Spinal cord (tissue), 10 donors: ENCODE measurements around the gene DDX39A. TPM values are rescaled to one million over a fixed set of nuclear protein-coding genes. Genes with fewer than 3 reads are reported as not detected.
"Not testable (repeated sequence)": the region's sequence is repeated elsewhere in the genome, so short reads cannot be mapped to it uniquely, and the experiment has no call there.

Source experiments
- DNase-seq, 6 donors: peaks; one replicate each; pipeline versions ENCODE4 v3.0.0 to v3.0.0-alpha.2; 2013 to 2015; ENCODE audit warnings: low spot score in 6 of 6, low read depth in 4 of 6
- H3K27ac ChIP-seq: one replicate; pipeline ENCODE4 v1.5.1; 2013; ENCODE audit warnings: low read depth, low read length, control low read depth
- H3K27me3 ChIP-seq: one replicate; pipeline ENCODE4 v1.6.1; 2013; ENCODE audit warnings: low read length; ENCODE audit not compliant: control insufficient read depth, insufficient read depth
- H3K36me3 ChIP-seq: one replicate; pipeline ENCODE4 v1.6.1; 2013; ENCODE audit warnings: low read length; ENCODE audit not compliant: control insufficient read depth, insufficient read depth
- H3K4me1 ChIP-seq: one replicate; pipeline ENCODE4 v1.6.1; 2013; ENCODE audit warnings: low read length; ENCODE audit not compliant: control insufficient read depth, insufficient read depth
- H3K4me3 ChIP-seq: one replicate; pipeline ENCODE4 v1.5.1; 2013; ENCODE audit warnings: low read depth, low read length, control low read depth
- H3K9me3 ChIP-seq: one replicate; pipeline ENCODE4 v1.6.1; 2013; ENCODE audit warnings: low read length; ENCODE audit not compliant: control insufficient read depth, insufficient read depth
- WGBS: methylation state at CpG from one replicate; pipeline ENCODE4 v1.1.5; 2013; ENCODE audit warnings: missing lambda C conversion rate; ENCODE audit not compliant: insufficient coverage; 5-methylcytosine and 5-hydroxymethylcytosine counted together
- polyA plus RNA-seq, 2 donors: library from polyadenylated mRNA; unstranded; fragments of 120-200 nt; gene quantifications; one replicate each; pipeline ENCODE4 v1.2.1, GENCODE V29; 2013; ENCODE audit not compliant: insufficient read length in 2 of 2
- total RNA-seq, 2 donors: library from RNA; depleted of rRNA in 1 of 2; stranded (reverse); fragments of 120-200 nt in 1 of 2; fragments of >200 nt in 1 of 2; gene quantifications; one replicate each; pipeline versions ENCODE4 v1.2.3 to v1.2.4, GENCODE V29; 2013 to 2014
- donor health status: healthy.

DDX39A gene
- total and polyA plus RNA-seq, 4 donors = 26.3 to 65.0 (median 56.4) TPM

GRCh38 chr19:14367016-14367415 lies 52.1 kb downstream of the DDX39A start:
- DNase-seq = no peak
- 84% methylated on average over 7 of the region's 10 CpGs for WGBS
- no peaks in the 10 kb centered on the region for H3K36me3 ChIP-seq
- H3K27ac ChIP-seq = no peak overlapping the region
- no peaks in the 10 kb centered on the region for H3K27me3 ChIP-seq
- no peak overlapping the region for H3K4me3 ChIP-seq
- no peaks in the 10 kb centered on the region for H3K9me3 ChIP-seq
- peaks cover 16% of the 10 kb centered on the region for H3K4me1 ChIP-seq

GRCh38 chr19:14366529-14366928 lies 52.6 kb downstream of the DDX39A start:
- H3K4me3 ChIP-seq = no peak overlapping the region
- peaks cover 16% of the 10 kb centered on the region for H3K4me1 ChIP-seq
- H3K27me3 ChIP-seq = no peaks in the 10 kb centered on the region
- no peaks in the 10 kb centered on the region for H3K9me3 ChIP-seq
- no peak overlapping the region for H3K27ac ChIP-seq
- no peaks in the 10 kb centered on the region for H3K36me3 ChIP-seq
- WGBS = 32% methylated on average over 3 of the region's 3 CpGs
- peak in 3 of 6 donors; percentile 31 to 86 (median 75) for DNase-seq

DNA sequence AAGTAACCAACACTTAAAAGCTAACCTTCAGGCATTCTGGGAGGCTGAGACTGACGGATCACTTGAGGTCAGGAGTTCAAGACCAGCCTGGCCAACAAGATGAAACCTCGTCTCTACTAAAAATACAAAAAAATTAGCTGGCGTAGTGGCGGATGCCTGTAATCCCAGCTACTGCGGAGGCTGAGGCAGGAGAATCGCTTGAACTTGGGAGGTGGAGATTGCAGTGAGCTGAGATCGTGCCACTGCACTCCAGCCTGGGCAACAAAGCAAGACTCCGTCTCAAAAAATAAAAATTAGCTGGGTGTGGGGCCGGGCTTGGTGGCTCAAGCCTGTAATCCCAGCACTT lies 55.1 kb downstream of the DDX39A start:
- not testable (repeated sequence) for H3K27ac ChIP-seq, H3K27me3 ChIP-seq, DNase-seq, H3K4me1 ChIP-seq, H3K36me3 ChIP-seq, H3K9me3 ChIP-seq
- 85% methylated on average over 7 of the region's 9 CpGs for whole genome bisulfite sequencing
- H3K4me3 ChIP-seq = peak overlapping the region; percentile 29

- Histone ChIP-seq H3K36me3 (no peaks in the 10 kb centered on the region), H3K4me1 (peaks cover 10% of the 10 kb centered on the region), H3K9me3 (no peaks in the 10 kb centered on the region), H3K4me3 (peak overlapping the region; percentile 29), H3K27me3 (no peaks in the 10 kb centered on the region), H3K27ac (peak overlapping the region; percentile 47)
- DNase-seq = peak in 2 of 6 donors; percentile 30 to 50
- 12% methylated on average over 27 of the region's 35 CpGs for WGBS
Measured at GRCh38 chr19:14363183-14364097, 55.7 kb downstream of the DDX39A start.

DNA sequence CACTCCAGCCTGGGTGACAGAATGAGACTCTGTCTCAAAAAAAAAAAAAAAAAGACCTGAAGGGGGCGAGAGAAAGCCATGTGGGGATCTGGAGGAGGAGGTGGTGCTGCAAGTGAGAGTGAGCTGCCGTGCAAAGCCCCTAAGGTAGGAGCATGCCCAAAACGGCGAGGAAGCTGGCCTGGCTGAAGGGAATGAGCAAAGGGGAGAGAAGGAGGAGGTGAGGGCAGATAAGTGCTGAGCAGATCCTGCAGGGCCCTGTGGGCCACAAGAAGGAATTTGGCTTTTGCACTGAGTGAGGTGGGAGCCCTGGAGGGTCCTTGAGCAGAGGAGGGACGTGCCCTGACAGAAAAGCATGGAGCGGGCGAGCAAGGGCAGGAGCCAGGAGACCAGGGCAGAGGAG lies 57.3 kb downstream of the DDX39A start:
- Histone ChIP-seq H3K27ac (no peak overlapping the region), H3K27me3 (no peaks in the 10 kb centered on the region), H3K9me3 (no peaks in the 10 kb centered on the region), H3K4me3 (no peak overlapping the region), H3K36me3 (no peaks in the 10 kb centered on the region), H3K4me1 (peaks cover 10% of the 10 kb centered on the region)
- no peak for DNase-seq
- WGBS = 70% methylated on average over 7 of the region's 7 CpGs

Other genes with a start within 250 kb of the DDX39A start
- 10 to 100 TPM; 31.9 to 55.6 TPM for gene ADGRL1, start 213.2 kb downstream of the DDX39A start, total RNA-seq
- gene ADGRL1, start 213.2 kb downstream of the DDX39A start, polyA plus RNA-seq = 100 to 1,000 TPM; 128 to 140 TPM
- gene ADGRE5, start 37.9 kb downstream of the DDX39A start, total RNA-seq = 1 to 10 TPM; 7.3 to 7.8 TPM
- gene ADGRE5, start 37.9 kb downstream of the DDX39A start, polyA plus RNA-seq = 1 to 10 TPM; 3.9 to 6.8 TPM
- 10 to 100 TPM; 53.5 to 74.4 TPM for gene PKN1, start 14.0 kb upstream of the DDX39A start, total RNA-seq
- 100 to 1,000 TPM; 108 to 117 TPM for gene PKN1, start 14.0 kb upstream of the DDX39A start, polyA plus RNA-seq
- gene PTGER1, start 56.0 kb upstream of the DDX39A start, total RNA-seq = under 1 TPM in 1 of 2 donors, not detected in 1; 0.11 TPM
- gene PTGER1, start 56.0 kb upstream of the DDX39A start, polyA plus RNA-seq = under 1 TPM; 0.54 to 0.63 TPM
- gene GIPC1, start 76.8 kb upstream of the DDX39A start, total RNA-seq = 100 to 1,000 TPM in 1 of 2 donors, 10 to 100 TPM in 1; 58.3 to 105 TPM
- 100 to 1,000 TPM; 123 to 137 TPM for gene GIPC1, start 76.8 kb upstream of the DDX39A start, polyA plus RNA-seq
- gene DNAJB1, start 99.1 kb upstream of the DDX39A start, total RNA-seq = 10 to 100 TPM; 78.3 to 91.1 TPM
- gene DNAJB1, start 99.1 kb upstream of the DDX39A start, polyA plus RNA-seq = 100 to 1,000 TPM in 1 of 2 donors, 10 to 100 TPM in 1; 85.2 to 102 TPM
- gene TECR, start 110.3 kb upstream of the DDX39A start, total RNA-seq = 10 to 100 TPM; 38.1 to 85.7 TPM
- gene TECR, start 110.3 kb upstream of the DDX39A start, polyA plus RNA-seq = 100 to 1,000 TPM; 185 to 210 TPM
- gene NDUFB7, start 152.7 kb upstream of the DDX39A start, total RNA-seq = 100 to 1,000 TPM; 152 to 310 TPM
- gene NDUFB7, start 152.7 kb upstream of the DDX39A start, polyA plus RNA-seq = 100 to 1,000 TPM; 143 to 160 TPM
- gene CLEC17A, start 163.7 kb upstream of the DDX39A start, total RNA-seq = under 1 TPM; 0.17 to 0.50 TPM
- gene CLEC17A, start 163.7 kb upstream of the DDX39A start, polyA plus RNA-seq = under 1 TPM; 0.09 to 0.16 TPM